Measurements from ENCODE around the gene PRDM8.

The PRDM8 gene

DNA sequence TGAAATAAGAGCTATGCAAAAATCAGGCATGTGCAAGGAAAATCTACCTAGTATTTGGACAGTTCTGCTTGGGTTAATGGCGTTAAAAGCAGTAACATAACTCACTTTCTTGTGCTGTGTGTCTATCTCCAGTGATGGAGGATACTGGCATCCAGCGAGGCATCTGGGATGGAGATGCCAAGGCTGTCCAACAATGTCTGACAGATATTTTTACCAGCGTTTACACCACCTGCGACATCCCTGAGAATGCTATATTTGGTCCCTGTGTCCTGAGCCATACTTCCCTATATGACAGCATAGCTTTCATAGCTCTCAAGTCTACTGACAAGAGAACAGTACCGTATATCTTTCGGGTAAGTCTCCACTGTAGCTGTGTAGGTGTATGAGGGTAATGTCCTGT is 2.6 kb downstream of the PRDM8 start:
- DNase-seq (ENCODE audit: low read depth) = no peak
- no peak overlapping the region for H3K4me3 ChIP-seq (ENCODE audit: low read depth, low read length)
- TF ChIP-seq MYC (IDR thresholded peaks at IDR 0.05; ENCODE audit: low read depth, low read length) (no peak), POLR2A (IDR thresholded peaks at IDR 0.05; ENCODE audit: extremely low read depth, insufficient read length) (no peak)
- TF ChIP-seq, protein P1, sequence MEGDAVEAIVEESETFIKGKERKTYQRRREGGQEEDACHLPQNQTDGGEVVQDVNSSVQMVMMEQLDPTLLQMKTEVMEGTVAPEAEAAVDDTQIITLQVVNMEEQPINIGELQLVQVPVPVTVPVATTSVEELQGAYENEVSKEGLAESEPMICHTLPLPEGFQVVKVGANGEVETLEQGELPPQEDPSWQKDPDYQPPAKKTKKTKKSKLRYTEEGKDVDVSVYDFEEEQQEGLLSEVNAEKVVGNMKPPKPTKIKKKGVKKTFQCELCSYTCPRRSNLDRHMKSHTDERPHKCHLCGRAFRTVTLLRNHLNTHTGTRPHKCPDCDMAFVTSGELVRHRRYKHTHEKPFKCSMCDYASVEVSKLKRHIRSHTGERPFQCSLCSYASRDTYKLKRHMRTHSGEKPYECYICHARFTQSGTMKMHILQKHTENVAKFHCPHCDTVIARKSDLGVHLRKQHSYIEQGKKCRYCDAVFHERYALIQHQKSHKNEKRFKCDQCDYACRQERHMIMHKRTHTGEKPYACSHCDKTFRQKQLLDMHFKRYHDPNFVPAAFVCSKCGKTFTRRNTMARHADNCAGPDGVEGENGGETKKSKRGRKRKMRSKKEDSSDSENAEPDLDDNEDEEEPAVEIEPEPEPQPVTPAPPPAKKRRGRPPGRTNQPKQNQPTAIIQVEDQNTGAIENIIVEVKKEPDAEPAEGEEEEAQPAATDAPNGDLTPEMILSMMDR (IDR thresholded peaks at IDR 0.05; ENCODE audit: low read depth, low read length) = no peak
- TF ChIP-seq, protein P2, sequence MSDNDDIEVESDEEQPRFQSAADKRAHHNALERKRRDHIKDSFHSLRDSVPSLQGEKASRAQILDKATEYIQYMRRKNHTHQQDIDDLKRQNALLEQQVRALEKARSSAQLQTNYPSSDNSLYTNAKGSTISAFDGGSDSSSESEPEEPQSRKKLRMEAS (IDR thresholded peaks at IDR 0.05; ENCODE audit: low read depth, low read length) = no peak

DNA sequence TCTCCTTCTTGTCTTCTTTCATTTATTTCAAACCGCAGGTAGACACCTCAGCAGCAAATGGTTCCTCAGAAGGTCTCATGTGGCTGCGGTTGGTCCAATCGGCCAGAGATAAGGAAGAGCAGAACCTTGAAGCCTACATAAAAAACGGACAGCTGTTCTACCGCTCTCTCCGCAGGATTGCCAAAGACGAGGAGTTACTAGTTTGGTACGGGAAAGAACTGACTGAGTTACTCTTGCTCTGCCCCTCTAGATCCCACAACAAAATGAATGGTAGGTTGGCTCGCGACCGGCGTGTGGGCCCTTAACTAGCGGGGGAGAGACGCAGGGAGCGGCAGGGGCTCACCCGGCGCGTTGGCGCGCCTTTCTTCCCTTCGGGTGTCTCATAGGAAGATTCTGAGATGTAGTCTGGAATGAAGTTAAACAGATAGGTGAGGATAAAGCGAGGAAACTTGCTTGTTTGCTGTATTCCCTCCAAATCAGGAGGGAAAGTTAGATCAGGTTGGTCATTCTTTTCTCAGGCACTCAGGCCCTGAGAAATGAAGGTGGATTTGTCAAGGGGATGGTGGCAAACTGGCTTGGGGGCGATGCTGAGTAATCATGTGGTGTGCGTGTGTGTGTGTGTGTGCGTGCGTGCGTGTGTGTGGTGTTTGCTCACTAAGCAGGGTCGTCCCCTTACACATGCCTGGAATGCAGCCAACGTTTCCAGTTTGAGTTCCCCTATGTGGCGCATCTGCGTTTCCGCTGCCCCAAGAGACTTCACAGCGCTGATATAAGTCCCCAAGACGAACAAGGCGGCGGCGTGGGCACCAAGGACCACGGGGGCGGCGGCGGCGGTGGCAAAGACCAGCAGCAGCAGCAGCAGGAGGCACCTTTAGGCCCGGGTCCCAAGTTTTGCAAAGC is 4.2 kb downstream of the PRDM8 start:
- peak; percentile 68 for TF ChIP-seq MYC (IDR thresholded peaks at IDR 0.05; ENCODE audit: low read depth, low read length)
- TF ChIP-seq, protein P2 (IDR thresholded peaks at IDR 0.05; ENCODE audit: low read depth, low read length) = peak; percentile 78
- TF ChIP-seq, protein P1 (IDR thresholded peaks at IDR 0.05; ENCODE audit: low read depth, low read length) = no peak
- peak; percentile 10 for TF ChIP-seq POLR2A (IDR thresholded peaks at IDR 0.05; ENCODE audit: extremely low read depth, insufficient read length)
- H3K4me3 ChIP-seq (ENCODE audit: low read depth, low read length) = peak overlapping the region; percentile 52
- peak; percentile 93 for DNase-seq (ENCODE audit: low read depth)

DNA sequence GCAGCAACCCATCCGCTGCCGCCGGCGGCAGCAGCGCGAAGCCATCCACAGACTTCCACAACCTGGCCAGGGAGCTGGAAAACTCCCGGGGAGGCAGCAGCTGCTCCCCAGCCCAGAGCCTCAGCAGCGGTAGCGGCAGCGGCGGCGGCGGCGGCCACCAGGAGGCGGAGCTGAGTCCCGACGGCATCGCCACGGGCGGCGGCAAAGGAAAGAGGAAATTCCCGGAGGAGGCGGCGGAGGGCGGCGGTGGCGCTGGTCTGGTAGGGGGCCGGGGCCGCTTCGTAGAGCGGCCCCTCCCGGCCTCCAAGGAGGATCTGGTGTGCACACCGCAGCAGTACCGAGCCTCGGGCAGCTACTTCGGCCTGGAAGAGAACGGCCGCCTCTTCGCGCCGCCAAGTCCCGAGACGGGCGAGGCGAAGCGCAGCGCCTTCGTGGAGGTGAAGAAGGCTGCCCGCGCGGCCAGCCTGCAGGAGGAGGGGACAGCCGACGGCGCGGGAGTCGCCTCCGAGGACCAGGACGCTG is 4.9 kb downstream of the PRDM8 start:
- DNase-seq (ENCODE audit: low read depth) = peak; percentile 89
- peak overlapping the region; percentile 52 for H3K4me3 ChIP-seq (ENCODE audit: low read depth, low read length)
- peak; percentile 10 for TF ChIP-seq POLR2A (IDR thresholded peaks at IDR 0.05; ENCODE audit: extremely low read depth, insufficient read length)
- TF ChIP-seq, protein P1 (IDR thresholded peaks at IDR 0.05; ENCODE audit: low read depth, low read length) = peak; percentile 21
- TF ChIP-seq, protein P2 (IDR thresholded peaks at IDR 0.05; ENCODE audit: low read depth, low read length) = no peak

DNA sequence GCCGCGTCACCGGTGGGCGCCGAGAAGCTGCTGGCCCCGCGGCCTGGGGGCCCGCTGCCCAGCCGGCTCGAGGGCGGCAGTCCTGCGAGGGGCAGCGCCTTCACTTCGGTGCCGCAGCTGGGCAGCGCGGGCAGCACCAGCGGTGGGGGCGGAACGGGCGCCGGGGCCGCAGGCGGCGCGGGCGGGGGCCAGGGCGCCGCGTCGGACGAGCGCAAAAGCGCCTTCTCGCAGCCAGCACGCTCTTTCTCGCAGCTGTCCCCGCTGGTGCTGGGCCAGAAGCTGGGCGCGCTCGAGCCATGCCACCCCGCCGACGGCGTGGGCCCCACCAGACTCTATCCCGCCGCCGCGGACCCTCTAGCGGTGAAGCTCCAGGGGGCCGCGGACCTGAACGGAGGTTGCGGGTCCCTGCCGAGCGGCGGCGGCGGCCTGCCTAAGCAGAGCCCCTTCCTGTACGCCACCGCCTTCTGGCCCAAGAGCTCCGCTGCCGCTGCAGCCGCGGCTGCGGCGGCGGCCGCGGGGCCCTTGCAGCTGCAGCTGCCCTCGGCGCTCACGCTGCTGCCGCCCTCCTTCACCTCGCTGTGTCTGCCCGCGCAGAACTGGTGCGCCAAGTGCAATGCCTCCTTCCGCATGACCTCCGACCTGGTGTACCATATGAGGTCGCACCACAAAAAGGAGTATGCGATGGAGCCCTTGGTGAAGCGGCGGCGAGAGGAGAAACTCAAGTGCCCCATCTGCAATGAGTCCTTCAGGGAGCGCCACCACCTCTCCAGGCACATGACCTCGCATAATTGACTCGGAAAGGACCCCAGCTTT is 5.6 kb downstream of the PRDM8 start:
- peak; percentile 87 for DNase-seq (ENCODE audit: low read depth)
- TF ChIP-seq MYC (IDR thresholded peaks at IDR 0.05; ENCODE audit: low read depth, low read length) = peak; percentile 47
- TF ChIP-seq, protein P2 (IDR thresholded peaks at IDR 0.05; ENCODE audit: low read depth, low read length) = 0 out of 2 replicates have a peak, but pooled peaks have one; percentile 4
- TF ChIP-seq, protein P1 (IDR thresholded peaks at IDR 0.05; ENCODE audit: low read depth, low read length) = no peak
- TF ChIP-seq POLR2A (IDR thresholded peaks at IDR 0.05; ENCODE audit: extremely low read depth, insufficient read length) = peak; percentile 37
- H3K4me3 ChIP-seq (ENCODE audit: low read depth, low read length) = peak overlapping the region; percentile 77

DNA sequence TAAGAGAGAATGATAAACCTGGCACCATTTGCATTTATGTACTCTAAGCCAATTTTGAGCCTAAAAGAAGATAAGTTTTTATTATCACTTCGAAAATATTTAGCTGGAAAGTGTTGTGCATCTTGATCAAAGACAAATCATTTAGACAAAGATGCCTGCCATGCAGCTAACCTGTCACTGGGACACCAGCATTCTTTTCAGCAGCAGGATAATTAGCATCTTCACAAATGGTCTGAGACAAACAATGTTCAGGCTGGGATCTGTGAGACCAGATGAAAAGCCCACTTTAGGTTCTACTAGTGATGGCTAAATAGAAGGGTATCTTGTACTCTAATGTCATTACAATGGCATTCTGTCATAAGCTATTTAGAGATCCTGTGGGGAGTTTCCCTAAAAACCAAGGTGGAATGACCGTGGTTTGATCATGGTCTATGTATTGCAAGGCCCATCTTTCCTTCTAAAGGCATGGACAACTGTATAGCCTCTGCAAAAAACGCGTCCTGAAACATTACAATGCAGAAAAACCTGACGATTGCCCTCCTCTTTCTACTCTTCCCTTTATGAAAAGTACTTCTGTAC is 7.2 kb downstream of the PRDM8 start:
- no peak for DNase-seq (ENCODE audit: low read depth)
- TF ChIP-seq POLR2A (IDR thresholded peaks at IDR 0.05; ENCODE audit: extremely low read depth, insufficient read length) = no peak
- TF ChIP-seq, protein P1 (IDR thresholded peaks at IDR 0.05; ENCODE audit: low read depth, low read length) = no peak
- TF ChIP-seq MYC (IDR thresholded peaks at IDR 0.05; ENCODE audit: low read depth, low read length) = no peak
- TF ChIP-seq, protein P2 (IDR thresholded peaks at IDR 0.05; ENCODE audit: low read depth, low read length) = no peak
- peak overlapping the region; percentile 77 for H3K4me3 ChIP-seq (ENCODE audit: low read depth, low read length)

Measured in NB4 (cell line).